Measurements from ENCODE around the gene AMACR.
"Not testable (repeated sequence)": the region's sequence is repeated elsewhere in the genome, so short reads cannot be mapped to it uniquely, and the experiment has no call there.

The AMACR gene

DNA sequence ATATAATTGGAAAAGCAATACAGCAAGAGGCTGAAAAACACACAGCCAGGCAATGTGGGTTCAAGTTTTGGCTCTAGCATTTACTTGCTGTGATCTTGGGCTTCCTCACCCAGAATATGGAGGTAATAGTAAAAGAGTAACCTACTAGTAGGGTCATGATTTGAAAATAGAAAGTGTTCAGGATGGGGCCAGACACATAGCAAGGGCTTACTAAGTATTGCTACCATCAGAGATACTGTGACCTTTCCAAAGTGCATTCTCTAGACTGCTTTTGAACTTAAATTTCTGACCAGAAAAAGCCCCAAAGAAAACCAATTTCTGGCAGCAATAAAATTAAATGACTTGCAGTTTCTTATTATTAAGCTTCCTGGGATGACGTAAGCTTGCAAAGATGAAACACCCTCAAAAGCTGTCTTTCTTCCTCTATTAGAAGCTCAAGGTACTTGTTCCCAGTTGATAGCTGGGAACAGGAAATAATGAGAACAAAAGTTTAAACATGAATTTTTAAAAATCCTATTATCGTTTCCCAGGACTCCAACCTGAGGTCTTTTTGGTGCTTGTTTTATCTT, 43.6 kb downstream of the AMACR start:
- DNase-seq = no peak

DNA sequence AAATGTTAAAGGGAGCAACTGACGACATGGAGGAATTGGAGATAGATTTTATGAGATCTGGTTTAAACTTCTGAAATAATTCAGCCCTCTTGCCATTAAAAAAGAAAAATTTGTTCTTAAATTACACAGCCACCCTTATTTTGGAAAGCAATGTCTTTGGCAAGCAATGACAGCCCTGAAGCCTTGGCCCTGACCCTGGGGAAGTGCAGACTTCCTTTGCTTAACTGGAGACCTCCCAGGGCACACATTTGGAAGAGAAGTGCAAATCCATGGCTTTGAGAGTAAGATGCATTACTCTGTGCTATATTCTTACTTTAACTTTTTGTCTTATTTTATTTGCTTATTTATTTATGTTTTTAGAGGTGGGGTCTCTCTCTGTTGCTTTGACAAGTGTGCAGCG, 49.7 kb downstream of the AMACR start:
- no peak for DNase-seq

DNA sequence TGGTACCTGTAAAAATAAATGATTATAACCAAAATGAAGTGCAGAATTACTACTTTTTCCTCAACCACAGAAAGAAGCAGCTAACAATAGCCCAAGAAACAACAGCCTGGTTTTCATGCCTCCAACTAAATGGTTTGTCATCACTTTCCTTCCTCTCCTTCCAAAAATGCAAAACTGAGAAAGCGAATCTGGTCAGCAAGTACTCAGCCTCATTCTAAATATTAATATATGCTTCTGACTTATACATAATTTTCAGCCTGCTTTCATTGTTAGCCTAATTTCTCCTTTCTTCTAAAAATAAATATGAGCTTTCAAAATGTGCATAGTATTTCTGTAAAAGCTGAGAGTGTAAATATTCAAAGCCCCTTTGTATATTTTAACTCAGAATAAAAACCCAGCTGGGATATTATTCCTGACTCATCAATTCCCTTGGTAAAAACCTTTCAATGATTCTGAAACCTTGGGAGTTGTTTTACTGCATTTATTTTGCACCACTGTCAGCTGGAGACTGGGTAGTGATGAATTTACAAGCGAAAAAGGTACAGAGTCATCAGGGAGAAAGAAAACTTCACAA, 50.2 kb downstream of the AMACR start:
- no peak for DNase-seq

DNA sequence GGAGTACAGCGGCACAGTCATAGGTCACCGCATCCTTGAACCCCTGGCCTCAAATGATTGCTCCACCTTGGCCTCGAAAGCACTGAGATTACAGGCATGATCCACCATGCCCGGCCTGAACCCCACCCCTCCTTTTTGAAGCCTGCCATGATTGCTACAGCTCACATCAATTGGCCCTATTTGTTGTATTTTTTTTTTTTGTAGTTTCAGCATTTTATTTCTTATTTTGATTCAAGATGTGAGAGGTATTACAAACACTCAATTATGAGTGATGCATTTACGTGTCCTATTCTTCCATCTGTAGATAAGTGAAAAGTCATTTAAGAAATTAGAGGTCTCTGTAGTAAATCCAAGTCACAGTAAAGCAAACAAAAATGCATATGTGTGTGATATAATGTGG, 55.7 kb downstream of the AMACR start:
- DNase-seq = not testable (repeated sequence)

DNA sequence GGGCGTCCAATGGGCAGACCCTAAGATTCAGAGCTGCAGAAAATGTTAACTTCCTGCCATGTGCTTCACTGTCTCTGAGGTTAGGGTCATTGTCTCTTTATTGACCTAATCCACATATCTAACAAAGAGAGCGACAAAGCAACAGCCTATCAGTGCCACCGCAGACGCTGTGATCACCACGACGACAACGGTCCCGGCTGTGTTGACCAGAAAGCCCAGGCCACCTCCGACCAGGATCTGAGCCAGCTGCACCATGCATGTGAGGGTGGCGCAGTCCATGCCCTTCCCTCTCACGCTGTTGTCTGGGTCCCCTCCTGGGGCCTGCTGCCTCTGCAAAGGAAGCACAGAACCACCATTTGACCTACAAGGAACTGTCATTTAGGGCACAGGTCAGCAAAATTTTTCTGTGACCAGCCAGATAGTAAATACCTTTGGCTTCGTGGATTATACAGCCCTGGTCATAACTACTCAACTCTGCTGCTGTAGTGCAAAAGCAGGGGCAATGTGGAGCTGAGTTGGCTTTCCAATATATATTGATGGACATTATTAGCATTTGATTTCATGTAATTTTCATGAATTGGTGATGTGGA, 63.2 kb downstream of the AMACR start:
- DNase-seq = no peak

DNA sequence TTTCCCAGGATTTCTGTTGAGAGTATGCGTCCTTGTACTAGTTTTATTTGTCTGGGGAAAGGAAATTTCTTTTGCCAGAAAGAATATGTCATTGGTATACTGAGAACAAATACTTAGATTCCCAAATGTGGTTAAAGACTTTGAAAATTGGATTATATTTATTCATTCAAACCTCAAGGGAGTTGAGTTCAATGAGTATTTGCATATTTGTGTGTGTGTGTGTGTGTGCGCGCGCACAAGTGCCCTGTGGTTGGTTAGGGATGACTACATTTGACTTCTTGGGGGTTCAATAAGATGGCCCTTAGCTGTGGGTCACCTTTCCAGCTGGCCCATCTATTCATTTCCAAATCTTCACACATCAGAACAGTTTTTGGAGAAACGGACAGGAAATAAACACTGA, 66.8 kb downstream of the AMACR start:
- no peak for DNase-seq

DNA sequence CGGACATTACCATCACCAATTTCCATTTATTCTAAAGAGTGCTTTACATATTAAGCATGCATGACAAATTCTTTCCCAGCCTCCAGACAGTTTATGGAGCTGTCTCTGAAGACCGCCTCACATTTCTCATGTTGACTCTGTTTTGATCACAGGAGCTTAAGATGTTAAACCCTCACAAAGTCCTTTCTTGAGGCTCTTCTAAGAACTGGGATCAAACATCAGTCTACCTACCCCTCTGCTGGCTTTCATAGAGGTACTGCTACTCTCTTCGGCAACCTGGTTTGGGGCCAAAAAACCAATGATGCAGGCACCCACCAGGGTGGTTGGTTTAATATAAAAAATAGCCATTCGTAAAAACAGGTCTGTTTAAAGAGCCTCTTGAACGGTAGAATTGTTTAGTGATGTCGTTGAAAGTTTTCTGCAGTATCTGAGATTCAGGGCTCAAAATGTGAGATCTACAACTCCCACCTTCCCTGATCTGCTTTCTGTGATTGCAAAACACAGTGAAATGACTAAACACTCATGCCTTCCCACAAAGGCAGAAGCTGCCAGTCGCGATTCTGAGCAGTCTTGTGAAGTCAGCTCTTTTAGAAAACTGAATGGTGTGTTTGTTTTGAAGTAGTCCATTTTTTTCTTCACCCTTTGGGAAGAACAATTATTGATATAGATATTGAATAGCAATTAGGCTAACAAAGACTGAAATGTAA, 68.1 kb downstream of the AMACR start:
- DNase-seq = no peak

DNA sequence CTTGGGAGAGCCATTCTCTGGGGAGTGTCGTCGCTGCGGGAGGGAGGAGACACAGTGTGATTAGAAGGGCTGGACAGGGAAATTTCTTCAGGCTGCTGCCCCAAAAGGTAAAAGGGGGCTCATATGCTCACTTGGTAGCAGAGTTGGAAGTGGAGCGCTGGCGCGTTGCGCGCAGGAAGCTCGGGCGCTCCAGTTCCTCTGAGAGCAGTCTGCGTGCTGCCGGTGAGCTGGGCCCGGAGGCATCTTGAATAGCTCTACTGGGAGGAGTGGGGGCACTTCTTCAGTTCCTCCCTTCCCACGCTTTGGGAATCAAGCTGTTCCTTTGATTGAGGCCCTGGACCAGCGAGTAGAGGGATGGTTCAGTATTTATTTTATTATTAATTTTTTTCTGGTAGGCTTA, 69.0 kb downstream of the AMACR start:
- DNase-seq = no peak

DNA sequence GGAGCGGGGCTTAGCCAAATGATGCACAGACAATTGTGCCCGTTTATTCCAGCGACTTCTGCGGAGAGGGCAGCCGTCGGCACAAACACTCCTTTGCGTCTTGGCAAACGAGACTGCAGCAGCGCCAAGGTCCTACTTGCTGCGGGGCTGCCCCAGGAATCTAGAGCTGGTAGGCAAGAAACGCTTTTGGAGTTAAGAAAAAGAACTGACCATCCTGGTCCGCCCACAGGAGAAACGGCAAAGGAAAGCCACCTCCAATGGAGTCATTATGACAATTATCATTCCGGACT, 69.4 kb downstream of the AMACR start:
- DNase-seq = no peak

DNA sequence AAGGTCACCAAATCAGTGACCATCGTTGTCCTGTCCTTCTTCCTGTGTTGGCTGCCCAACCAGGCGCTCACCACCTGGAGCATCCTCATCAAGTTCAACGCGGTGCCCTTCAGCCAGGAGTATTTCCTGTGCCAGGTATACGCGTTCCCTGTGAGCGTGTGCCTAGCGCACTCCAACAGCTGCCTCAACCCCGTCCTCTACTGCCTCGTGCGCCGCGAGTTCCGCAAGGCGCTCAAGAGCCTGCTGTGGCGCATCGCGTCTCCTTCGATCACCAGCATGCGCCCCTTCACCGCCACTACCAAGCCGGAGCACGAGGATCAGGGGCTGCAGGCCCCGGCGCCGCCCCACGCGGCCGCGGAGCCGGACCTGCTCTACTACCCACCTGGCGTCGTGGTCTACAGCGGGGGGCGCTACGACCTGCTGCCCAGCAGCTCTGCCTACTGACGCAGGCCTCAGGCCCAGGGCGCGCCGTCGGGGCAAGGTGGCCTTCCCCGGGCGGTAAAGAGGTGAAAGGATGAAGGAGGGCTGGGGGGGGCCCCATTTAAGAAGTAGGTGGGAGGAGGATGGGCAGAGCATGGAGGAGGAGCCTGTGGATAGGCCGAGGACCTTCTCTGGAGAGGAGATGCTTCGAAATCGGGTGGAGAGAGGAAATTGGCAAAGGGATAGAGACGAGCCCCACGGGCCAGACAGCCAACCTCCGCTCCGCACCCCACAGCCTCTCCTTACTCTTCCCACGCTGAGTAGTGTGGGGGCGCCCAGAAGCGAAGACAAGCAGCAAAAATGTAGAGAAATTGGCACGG, 69.9 kb downstream of the AMACR start:
- DNase-seq = no peak

DNA sequence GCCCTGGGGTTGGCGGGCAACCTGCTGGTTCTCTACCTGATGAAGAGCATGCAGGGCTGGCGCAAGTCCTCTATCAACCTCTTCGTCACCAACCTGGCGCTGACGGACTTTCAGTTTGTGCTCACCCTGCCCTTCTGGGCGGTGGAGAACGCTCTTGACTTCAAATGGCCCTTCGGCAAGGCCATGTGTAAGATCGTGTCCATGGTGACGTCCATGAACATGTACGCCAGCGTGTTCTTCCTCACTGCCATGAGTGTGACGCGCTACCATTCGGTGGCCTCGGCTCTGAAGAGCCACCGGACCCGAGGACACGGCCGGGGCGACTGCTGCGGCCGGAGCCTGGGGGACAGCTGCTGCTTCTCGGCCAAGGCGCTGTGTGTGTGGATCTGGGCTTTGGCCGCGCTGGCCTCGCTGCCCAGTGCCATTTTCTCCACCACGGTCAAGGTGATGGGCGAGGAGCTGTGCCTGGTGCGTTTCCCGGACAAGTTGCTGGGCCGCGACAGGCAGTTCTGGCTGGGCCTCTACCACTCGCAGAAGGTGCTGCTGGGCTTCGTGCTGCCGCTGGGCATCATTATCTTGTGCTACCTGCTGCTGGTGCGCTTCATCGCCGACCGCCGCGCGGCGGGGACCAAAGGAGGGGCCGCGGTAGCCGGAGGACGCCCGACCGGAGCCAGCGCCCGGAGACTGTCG, 70.7 kb downstream of the AMACR start:
- DNase-seq = no peak

DNA sequence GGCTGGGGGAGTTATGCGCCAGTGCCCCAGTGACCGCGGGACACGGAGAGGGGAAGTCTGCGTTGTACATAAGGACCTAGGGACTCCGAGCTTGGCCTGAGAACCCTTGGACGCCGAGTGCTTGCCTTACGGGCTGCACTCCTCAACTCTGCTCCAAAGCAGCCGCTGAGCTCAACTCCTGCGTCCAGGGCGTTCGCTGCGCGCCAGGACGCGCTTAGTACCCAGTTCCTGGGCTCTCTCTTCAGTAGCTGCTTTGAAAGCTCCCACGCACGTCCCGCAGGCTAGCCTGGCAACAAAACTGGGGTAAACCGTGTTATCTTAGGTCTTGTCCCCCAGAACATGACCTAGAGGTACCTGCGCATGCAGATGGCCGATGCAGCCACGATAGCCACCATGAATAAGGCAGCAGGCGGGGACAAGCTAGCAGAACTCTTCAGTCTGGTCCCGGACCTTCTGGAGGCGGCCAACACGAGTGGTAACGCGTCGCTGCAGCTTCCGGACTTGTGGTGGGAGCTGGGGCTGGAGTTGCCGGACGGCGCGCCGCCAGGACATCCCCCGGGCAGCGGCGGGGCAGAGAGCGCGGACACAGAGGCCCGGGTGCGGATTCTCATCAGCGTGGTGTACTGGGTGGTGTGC, 71.4 kb downstream of the AMACR start, which contains the start of gene RXFP3:
Gene RXFP3, plus strand, starts transcription at position 6 of the 636 bp plus-strand sequence. Its CDS starts 355 bp downstream, at position 361.
- peak; percentile 1 for DNase-seq

Measured in NCI-H1694 treated with DMSO at 0.1 percent for 48 hours (cell line).